Tibial artery (tissue), 4 donors: ENCODE results near the gene SLC1A6.
"Not testable (repeated sequence)": the region's sequence is repeated elsewhere in the genome, so short reads cannot be mapped to it uniquely, and the experiment has no call there.

ENCODE experiments used
- DNase-seq, 2 donors: peaks; one replicate each; pipeline ENCODE4 v3.0.0-alpha.2; 2019
- H3K27ac ChIP-seq, 2 donors: fragments of 200-600 bp; sonication (generic) in 1 of 2; 1 replicate in 1 of 2; 2 replicates in 1 of 2; pipeline ENCODE4 v1.5.1; 2018 to 2019; ENCODE audit warnings: mild to moderate bottlenecking in 1 of 2
- H3K27me3 ChIP-seq, 2 donors: fragments of 200-600 bp; sonication (generic) in 1 of 2; one replicate each; pipeline versions ENCODE4 v1.5.1 to v1.6.0; 2016 to 2019
- H3K36me3 ChIP-seq, 3 donors: fragments of 200-600 bp; sonication (generic) in 2 of 3; one replicate each; pipeline ENCODE4 v1.5.1; 2016 to 2019; ENCODE audit warnings: mild to moderate bottlenecking in 2 of 3
- H3K4me1 ChIP-seq, 4 donors: fragments of 200-600 bp; sonication (generic) in 2 of 4; 1 replicate in 3 of 4; 2 replicates in 1 of 4; pipeline ENCODE4 v1.5.1; 2016 to 2019
- H3K4me3 ChIP-seq, 2 donors: fragments of 200-600 bp; sonication (generic) in 1 of 2; 1 replicate in 1 of 2; 2 replicates in 1 of 2; pipeline ENCODE4 v1.5.1; 2018 to 2019; ENCODE audit warnings: mild to moderate bottlenecking in 2 of 2
- H3K9me3 ChIP-seq, 3 donors: fragments of 200-600 bp; sonication (generic) in 1 of 3; one replicate each; pipeline ENCODE4 v1.5.1; 2016 to 2019
- CTCF ChIP-seq, 2 experiments: fragments of 200-600 bp in 1 of 2; fragments of 450-650 bp in 1 of 2; IDR thresholded peaks; one replicate each; pipeline ENCODE4 v1.5.1; 2017 to 2019; ENCODE audit warnings: antibody characterized with exemption in 2 of 2, mild to moderate bottlenecking in 1 of 2, moderate library complexity in 1 of 2
- intact Hi-C: fragments of 100-400 bp; cut with DNase I; formaldehyde crosslinking; loops from one replicate; pipeline ENCODE4 v1.15.0; 2023; ENCODE audit warnings: low total_unique reads

SLC1A6 gene

GRCh38 chr19:14979476-14980255 is at the start of gene SLC1A6:
Gene SLC1A6 (minus strand): TSS chr19:14979864. CDS start chr19:14972910, 6,954 bp downstream.
- DNase-seq: no peak
- Histone ChIP-seq H3K4me1 (peaks cover 0 to 11% (median 0%) of the 10 kb centered on the region in 4 donors), H3K4me3 (no peak within 1 kb of the TSS), H3K27ac (no peak within 1 kb of the TSS), H3K9me3 (no peaks in the 10 kb centered on the region), H3K27me3 (peaks cover 0 to 57% of the 10 kb centered on the region in 2 donors), H3K36me3 (no peaks in the 10 kb centered on the region)
- no peak for TF ChIP-seq CTCF (IDR thresholded peaks at IDR 0.05)
- intact Hi-C loops: no loop called here

DNA sequence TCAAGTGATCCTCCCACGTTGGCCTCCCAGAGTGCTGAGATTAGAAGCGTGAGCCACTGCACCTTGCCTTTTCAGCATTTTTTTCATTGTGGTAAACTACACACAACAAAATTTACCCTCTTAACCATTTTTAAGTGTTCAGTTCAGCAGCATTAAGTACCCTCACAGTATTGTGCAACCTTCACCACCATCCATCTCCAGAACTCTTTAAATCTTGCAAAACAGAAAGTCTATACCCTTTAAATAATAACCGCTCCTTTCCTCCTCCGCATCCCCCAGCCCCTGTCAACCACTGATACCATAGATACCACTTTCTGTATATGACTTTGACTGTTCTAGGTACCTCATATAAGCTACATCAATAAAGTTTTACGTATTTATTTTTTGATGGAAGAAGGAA is 48.8 kb upstream of the SLC1A6 start:
- H3K9me3 ChIP-seq: no peaks in the 10 kb centered on the region
- intact Hi-C loops: no loop called here
- H3K36me3 ChIP-seq: no peaks in the 10 kb centered on the region
- no peak overlapping the region for H3K4me3 ChIP-seq
- no peaks in the 10 kb centered on the region for H3K4me1 ChIP-seq
- no peak overlapping the region for H3K27ac ChIP-seq
- TF ChIP-seq CTCF (IDR thresholded peaks at IDR 0.05): no peak
- H3K27me3 ChIP-seq: peaks cover 0 to 28% of the 10 kb centered on the region in 2 donors
- no peak for DNase-seq

DNA sequence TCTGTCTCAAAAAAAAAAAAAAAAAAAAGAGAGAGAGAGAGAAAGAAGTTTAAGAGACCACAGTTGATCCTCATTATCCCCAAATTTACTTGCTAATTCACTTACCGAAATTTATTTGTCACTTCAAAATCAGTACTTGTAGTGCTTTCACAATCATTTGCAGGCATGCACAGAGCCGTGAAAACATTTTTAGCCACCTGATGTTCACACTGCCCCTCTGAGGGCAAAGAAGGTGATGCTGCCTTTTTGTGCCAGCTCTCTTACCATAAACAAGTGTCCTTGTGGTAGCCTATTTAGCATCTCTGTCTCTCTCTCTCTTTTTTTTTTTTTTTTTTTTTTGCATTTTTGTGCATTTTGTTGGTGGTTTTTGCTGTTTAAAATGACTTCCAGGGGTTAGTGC is 45.6 kb upstream of the SLC1A6 start:
- Histone ChIP-seq H3K9me3 (no peaks in the 10 kb centered on the region), H3K27me3 (peaks cover 0 to 42% of the 10 kb centered on the region in 2 donors), H3K4me1 (no peaks in the 10 kb centered on the region), H3K36me3 (no peaks in the 10 kb centered on the region), H3K4me3 (no peak overlapping the region), H3K27ac (no peak overlapping the region)
- TF ChIP-seq CTCF (IDR thresholded peaks at IDR 0.05): no peak
- no peak for DNase-seq
- intact Hi-C loops: no loop called here

DNA sequence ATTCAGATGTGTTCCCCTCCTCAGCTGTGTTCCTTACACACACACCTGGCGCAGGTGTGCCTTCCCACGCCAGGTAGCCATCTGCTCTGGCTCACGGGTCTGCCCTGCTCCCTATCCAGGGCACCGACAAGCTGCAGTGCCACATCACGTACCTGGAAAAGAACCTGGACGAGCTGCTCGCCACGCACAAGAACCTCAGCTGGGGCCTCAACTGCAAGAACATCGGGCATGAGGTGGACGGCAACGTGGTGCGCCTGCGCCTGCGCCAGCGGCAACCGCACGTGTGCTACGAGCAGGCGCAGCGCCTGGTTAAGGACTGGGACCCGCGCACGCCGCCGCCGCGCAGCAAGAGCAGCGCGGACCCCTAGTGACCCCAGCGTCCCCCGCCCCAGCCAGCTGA is 43.1 kb upstream of the SLC1A6 start:
- Histone ChIP-seq H3K9me3 (no peaks in the 10 kb centered on the region), H3K36me3 (no peaks in the 10 kb centered on the region), H3K4me1 (no peaks in the 10 kb centered on the region), H3K27me3 (peaks cover 0 to 39% of the 10 kb centered on the region in 2 donors), H3K4me3 (no peak overlapping the region), H3K27ac (no peak overlapping the region)
- intact Hi-C loops: no loop called here
- DNase-seq: no peak
- TF ChIP-seq CTCF (IDR thresholded peaks at IDR 0.05): no peak

DNA sequence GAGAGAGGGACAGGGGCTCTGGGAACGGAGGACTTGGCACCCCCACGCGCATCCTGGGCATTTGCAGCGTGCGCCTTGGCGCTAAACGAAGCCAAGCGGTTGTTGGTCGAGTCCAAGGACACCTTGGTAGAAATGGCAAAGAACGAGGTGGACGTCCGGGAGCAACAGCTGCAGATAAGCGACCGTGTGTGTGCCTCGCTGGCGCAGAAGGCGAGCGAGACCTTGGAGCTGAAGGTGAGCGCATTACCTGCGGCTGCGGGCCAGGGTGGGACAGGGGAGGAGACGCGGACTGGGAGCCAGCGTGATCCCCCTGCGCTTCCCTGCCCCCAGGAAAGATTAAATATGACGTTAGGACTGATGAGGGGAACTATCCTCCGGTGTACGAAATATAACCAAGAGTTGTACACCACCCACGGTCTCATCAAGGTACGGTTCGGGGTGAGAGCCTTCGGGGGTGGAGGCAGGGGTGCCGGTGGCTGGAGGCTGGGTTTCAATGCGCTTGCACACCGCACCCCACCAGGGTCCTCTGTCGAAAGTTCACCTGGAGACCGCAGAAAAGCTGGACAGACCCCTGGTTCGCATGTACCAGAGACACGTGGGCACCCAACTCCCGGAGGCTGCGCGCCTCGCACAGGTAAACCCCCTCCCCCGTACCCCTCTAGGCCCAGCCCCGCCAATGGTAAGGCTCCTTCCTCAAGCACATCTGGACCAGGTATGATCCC is 41.8 kb upstream of the SLC1A6 start:
- Histone ChIP-seq H3K27me3 (peaks cover 0 to 35% of the 10 kb centered on the region in 2 donors), H3K4me1 (no peaks in the 10 kb centered on the region), H3K27ac (no peak overlapping the region), H3K4me3 (no peak overlapping the region), H3K36me3 (no peaks in the 10 kb centered on the region), H3K9me3 (no peaks in the 10 kb centered on the region)
- TF ChIP-seq CTCF (IDR thresholded peaks at IDR 0.05): no peak
- intact Hi-C loops: no loop called here
- DNase-seq: no peak

- H3K4me3 ChIP-seq, DNase-seq, H3K9me3 ChIP-seq, H3K4me1 ChIP-seq, H3K27ac ChIP-seq, H3K36me3 ChIP-seq, intact Hi-C loops: not testable (repeated sequence)
- H3K27me3 ChIP-seq: peaks cover 0 to 33% of the 10 kb centered on the region in 2 donors
Measured at GRCh38 chr19:15018836-15019235, 39.2 kb upstream of the SLC1A6 start.
